ENCODE measurements around the gene REPIN1. TPM values are rescaled to one million over a fixed set of nuclear protein-coding genes. Genes with fewer than 3 reads are reported as not detected.

REPIN1 gene
- total and polyA plus RNA-seq, 4 donors, result 38.4 to 135 (median 62.0) TPM

GRCh38 chr7:150399421-150400007 is 30.9 kb downstream of the REPIN1 start:
- DNase-seq (no peak), ATAC-seq (ENCODE audit: insufficient read depth, low FRiP score) (no peak)
- peaks cover 4 to 20% (median 14%) of the 10 kb centered on the region in 4 donors for H3K36me3 ChIP-seq (ENCODE audit: control insufficient read depth in 4 of 4, insufficient read depth in 4 of 4, low read length in 4 of 4)
- no peak overlapping the region for H3K4me3 ChIP-seq
- H3K27me3 ChIP-seq (ENCODE audit: control insufficient read depth in 3 of 3, insufficient read depth in 3 of 3, low read length in 2 of 3), result no peaks in the 10 kb centered on the region
- no peak overlapping the region for H3K9ac ChIP-seq (ENCODE audit: insufficient read depth in 1 of 2, low read length in 2 of 2)
- H3K9me3 ChIP-seq (ENCODE audit: control insufficient read depth in 4 of 4, insufficient read depth in 3 of 4, low read length in 3 of 4), result no peaks in the 10 kb centered on the region
- WGBS, 2 donors, result 88 to 90% methylated on average over 15 of the region's 15 CpGs
- TF ChIP-seq, protein P1, sequence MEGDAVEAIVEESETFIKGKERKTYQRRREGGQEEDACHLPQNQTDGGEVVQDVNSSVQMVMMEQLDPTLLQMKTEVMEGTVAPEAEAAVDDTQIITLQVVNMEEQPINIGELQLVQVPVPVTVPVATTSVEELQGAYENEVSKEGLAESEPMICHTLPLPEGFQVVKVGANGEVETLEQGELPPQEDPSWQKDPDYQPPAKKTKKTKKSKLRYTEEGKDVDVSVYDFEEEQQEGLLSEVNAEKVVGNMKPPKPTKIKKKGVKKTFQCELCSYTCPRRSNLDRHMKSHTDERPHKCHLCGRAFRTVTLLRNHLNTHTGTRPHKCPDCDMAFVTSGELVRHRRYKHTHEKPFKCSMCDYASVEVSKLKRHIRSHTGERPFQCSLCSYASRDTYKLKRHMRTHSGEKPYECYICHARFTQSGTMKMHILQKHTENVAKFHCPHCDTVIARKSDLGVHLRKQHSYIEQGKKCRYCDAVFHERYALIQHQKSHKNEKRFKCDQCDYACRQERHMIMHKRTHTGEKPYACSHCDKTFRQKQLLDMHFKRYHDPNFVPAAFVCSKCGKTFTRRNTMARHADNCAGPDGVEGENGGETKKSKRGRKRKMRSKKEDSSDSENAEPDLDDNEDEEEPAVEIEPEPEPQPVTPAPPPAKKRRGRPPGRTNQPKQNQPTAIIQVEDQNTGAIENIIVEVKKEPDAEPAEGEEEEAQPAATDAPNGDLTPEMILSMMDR (IDR thresholded peaks at IDR 0.05; ENCODE audit: control extremely low read depth, extremely low read depth), result no peak
- no peak overlapping the region for H3K27ac ChIP-seq (ENCODE audit: low read depth in 1 of 2, low read length in 1 of 2)
- peaks cover 0 to 10% (median 2%) of the 10 kb centered on the region in 5 donors for H3K4me1 ChIP-seq (ENCODE audit: control insufficient read depth in 5 of 5, insufficient read depth in 5 of 5, low read length in 5 of 5)

DNA sequence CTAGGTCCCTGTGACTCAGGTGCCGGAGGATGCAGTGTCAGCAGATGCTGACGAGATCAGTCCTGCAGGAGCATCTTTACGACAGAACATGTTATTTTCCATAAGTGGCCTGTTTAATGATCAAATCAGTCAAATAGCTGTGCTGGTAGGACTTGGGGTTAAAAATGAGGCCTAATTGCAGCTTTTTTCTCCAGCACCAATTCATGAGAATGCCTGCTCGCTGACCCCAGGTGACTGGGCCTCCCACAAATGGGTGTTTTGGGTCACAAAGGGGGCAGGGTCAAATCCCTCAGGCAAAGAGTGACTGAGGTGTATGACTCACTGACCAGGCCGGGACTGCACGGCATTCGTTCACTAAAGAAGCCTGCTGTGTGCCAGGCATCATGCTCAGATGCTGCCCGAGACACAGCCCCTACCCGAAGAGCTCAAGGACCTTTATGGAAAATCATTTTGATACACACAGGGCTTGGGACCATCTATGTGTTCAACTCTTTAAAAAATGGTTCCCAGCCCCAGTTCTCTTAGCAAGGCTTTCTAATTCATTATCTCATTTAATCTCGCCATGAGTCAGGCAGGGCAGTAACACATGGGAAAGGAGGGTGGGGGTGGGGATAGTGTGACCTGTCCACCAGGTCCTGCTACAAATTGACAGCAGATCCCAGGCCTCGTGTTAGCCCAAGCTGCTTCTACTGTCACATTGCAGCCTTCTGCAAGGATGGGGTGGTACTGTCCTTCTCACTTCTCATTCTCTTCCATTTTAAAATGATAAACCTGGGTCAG is 31.6 kb downstream of the REPIN1 start:
- ATAC-seq (ENCODE audit: insufficient read depth, low FRiP score) (no peak), DNase-seq (no peak)
- Histone ChIP-seq H3K4me3 (no peak overlapping the region), H3K27me3 (ENCODE audit: control insufficient read depth in 3 of 3, insufficient read depth in 3 of 3, low read length in 2 of 3) (no peaks in the 10 kb centered on the region), H3K4me1 (ENCODE audit: control insufficient read depth in 5 of 5, insufficient read depth in 5 of 5, low read length in 5 of 5) (peaks cover 0 to 12% (median 2%) of the 10 kb centered on the region in 5 donors), H3K9me3 (ENCODE audit: control insufficient read depth in 4 of 4, insufficient read depth in 3 of 4, low read length in 3 of 4) (no peaks in the 10 kb centered on the region), H3K36me3 (ENCODE audit: control insufficient read depth in 4 of 4, insufficient read depth in 4 of 4, low read length in 4 of 4) (peaks cover 4 to 20% (median 14%) of the 10 kb centered on the region in 4 donors), H3K27ac (ENCODE audit: low read depth in 1 of 2, low read length in 1 of 2) (no peak overlapping the region), H3K9ac (ENCODE audit: insufficient read depth in 1 of 2, low read length in 2 of 2) (no peak overlapping the region)
- WGBS, 2 donors, result 75 to 83% methylated on average over 11 of the region's 11 CpGs
- TF ChIP-seq, protein P1 (IDR thresholded peaks at IDR 0.05; ENCODE audit: control extremely low read depth, extremely low read depth), result no peak

DNA sequence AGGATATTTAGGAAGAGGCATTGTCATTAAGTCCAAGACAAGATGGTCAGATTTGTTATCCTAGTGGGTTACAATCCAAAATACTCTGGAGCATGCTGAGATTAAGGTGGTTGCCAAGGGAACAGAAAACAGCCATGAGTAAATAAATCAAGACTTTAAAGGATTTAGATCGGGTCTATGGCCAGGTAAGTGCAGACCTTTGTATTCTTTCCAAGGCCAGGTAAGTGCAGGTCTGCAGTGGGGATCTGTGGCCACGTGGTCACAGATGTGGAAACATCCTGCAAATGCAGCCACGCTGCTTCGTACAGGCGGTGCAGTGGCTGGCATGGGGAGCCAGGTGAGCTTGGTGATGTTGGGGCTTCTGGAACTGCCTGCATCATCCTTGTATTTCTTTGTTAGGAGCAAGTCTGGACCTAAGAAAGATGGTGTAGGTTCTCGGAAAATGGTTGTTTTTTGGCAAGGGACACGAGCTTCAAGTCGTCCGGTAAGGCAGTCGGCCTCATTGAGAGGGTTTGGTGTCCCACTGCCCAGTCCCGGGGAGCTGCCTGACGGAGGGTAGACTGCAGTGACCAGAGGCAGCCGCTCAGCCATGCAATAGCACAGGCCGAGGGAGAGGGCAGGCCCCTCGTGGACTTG is 32.3 kb downstream of the REPIN1 start:
- WGBS, 2 donors, result 83 to 86% methylated on average over 15 of the region's 15 CpGs
- Histone ChIP-seq H3K4me3 (no peak overlapping the region), H3K36me3 (ENCODE audit: control insufficient read depth in 4 of 4, insufficient read depth in 4 of 4, low read length in 4 of 4) (peaks cover 4 to 19% (median 13%) of the 10 kb centered on the region in 4 donors), H3K27ac (ENCODE audit: low read depth in 1 of 2, low read length in 1 of 2) (no peak overlapping the region), H3K9me3 (ENCODE audit: control insufficient read depth in 4 of 4, insufficient read depth in 3 of 4, low read length in 3 of 4) (no peaks in the 10 kb centered on the region), H3K4me1 (ENCODE audit: control insufficient read depth in 5 of 5, insufficient read depth in 5 of 5, low read length in 5 of 5) (peaks cover 0 to 13% (median 2%) of the 10 kb centered on the region in 5 donors), H3K27me3 (ENCODE audit: control insufficient read depth in 3 of 3, insufficient read depth in 3 of 3, low read length in 2 of 3) (no peaks in the 10 kb centered on the region), H3K9ac (ENCODE audit: insufficient read depth in 1 of 2, low read length in 2 of 2) (no peak overlapping the region)
- ATAC-seq (ENCODE audit: insufficient read depth, low FRiP score) (no peak), DNase-seq (no peak)
- TF ChIP-seq, protein P1 (IDR thresholded peaks at IDR 0.05; ENCODE audit: control extremely low read depth, extremely low read depth), result no peak
